Dedifferentiated amniotic fluid mesenchymal stem cell (primary cell): ENCODE results near the gene TMEM59L.
"Not testable (repeated sequence)": the region's sequence is repeated elsewhere in the genome, so short reads cannot be mapped to it uniquely, and the experiment has no call there.

Experiments
- DNase-seq: peaks from one replicate; pipeline ENCODE4 v3.0.0-alpha.2; 2016; ENCODE audit errors: extremely low spot score

TMEM59L gene

DNA sequence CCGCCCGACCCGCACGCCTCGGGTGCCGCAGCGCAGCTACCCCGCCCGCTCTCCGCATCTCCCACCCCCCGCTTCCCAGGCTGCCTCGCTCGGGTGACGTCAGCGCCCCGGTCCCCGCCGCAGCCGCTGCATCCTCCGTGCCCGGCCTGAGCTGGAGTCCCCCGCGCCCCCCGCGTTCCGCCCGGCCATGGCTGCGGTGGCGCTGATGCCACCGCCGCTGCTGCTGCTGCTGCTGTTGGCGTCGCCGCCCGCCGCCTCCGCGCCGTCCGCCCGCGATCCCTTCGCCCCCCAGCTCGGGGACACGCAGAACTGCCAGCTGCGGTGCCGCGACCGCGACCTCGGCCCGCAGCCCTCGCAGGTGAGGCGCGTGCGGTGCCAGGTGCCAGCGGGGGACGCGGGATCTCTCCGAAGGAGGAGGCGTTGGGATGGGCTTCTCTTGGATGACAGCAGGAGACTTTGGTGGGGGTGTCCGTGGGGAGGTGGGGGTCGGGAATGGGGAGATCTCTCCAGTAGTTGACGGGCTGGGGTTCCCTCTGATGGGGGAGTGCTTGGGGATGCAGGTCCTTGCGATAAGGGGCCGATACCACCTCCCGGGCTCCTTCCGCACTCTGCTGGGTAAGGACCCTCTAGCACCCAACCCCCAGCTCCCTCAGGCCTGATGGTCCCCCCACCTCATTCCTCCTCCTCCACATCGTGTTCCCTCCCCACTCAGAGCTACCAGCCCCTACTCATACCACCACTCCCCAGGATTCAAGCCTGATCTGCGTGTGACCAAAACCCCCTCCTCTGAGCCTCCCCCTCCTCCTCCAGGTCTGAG is at the start of gene TMEM59L:
Gene TMEM59L (plus strand): TSS at position 99 of the 817 bp plus-strand sequence. CDS start 89 bp downstream, at position 188.
- DNase-seq, result no peak

DNA sequence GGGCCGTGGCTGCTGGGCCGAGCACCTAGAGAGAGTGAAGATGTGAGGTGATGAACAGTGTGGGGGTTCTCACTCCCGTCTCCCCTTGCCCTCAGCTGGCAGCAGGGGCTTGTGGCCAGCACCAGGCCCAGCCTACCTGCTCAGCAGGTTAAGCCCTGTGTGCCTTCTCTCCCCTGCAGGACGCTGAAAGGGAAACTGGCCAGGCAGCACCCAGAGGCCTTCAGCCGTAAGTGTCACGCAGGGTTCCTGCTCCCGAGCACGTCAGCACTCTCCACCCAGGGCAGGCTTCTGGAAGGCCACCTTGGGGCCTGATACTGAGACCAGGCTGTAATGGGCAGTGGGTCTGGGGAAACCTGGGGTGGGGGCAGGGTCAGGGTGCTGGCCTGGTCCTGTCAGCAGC is 45.7 kb upstream of the TMEM59L start:
- DNase-seq, result no peak

DNA sequence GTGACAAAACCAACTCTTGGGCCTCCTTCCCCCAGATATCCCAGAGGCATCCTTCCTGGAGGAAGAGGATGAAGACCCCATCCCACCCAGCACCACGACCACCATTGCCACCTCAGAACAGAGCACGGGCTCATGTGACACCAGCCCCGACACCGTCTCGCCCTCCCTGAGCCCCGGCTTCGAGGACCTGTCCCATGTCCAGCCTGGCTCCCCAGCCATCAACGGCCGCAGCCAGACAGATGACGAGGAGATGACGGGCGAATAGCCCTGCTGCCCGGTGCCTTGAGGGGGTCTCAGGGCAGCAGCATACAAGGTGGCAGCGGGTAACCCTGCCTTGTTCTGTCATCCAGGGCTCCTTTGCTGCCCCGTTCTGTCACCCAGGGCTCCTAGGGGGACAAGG is 44.3 kb upstream of the TMEM59L start:
- DNase-seq, result no peak

DNA sequence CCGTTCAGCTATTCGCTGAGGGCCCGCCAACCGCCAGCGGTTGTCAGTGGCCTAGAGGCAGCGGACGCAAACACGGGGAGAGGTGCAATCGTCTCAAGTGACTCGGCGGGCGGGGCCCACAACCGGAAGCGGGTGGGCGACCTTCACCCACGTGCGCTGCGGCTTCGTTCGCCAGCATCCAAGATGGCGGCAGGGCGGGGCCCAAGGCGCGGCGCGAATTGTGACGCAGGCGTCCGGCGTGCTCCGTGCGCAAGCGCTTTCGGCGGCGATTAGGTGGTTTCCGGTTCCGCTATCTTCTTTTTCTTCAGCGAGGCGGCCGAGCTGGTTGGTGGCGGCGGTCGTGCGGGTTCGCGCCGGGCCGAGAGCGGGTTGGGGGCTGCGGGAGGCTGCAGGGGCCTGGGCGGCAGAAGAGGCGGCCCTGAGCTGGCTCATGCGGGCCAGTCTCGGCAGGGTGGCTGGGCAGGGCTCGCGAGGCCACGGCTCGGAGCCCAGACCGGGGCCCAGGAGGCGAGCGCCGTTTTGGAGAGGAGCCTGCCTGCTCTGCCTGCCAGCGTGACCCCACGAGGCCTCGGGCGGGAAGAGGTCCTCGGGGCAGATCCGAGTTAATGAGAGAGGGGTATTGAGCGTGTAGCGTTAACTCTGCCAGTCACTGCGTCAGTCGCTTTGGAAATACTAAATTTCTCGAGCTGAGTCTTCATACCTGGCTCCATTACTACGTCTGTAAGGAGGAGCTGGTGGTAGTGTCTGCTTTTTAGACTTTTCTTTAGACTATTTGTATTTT is 40.9 kb upstream of the TMEM59L start, which contains the start of gene UBA52:
Gene UBA52 (plus strand): TSS at position 294 of the 781 bp plus-strand sequence. CDS start 1,444 bp downstream, outside the sequence.
- DNase-seq, result peak; percentile 97

DNA sequence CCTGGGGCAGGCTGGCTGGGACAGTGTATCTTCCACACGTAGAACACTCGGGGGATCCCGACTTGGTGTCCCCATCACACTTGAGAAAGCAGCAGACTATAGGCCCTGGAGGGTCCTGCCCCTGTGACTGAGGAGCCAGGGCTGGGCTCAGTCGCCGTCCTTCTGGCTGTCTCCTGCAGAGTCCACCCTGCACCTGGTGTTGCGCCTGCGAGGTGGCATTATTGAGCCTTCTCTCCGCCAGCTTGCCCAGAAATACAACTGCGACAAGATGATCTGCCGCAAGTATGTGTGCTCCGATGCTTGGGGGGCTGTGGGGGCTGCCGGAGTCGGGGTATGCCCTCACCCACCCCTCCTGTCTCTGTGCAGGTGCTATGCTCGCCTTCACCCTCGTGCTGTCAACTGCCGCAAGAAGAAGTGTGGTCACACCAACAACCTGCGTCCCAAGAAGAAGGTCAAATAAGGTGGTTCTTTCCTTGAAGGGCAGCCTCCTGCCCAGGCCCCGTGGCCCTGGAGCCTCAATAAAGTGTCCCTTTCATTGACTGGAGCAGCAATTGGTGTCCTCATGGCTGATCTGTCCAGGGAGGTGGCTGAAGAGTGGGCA is 37.9 kb upstream of the TMEM59L start:
- DNase-seq, result no peak

DNA sequence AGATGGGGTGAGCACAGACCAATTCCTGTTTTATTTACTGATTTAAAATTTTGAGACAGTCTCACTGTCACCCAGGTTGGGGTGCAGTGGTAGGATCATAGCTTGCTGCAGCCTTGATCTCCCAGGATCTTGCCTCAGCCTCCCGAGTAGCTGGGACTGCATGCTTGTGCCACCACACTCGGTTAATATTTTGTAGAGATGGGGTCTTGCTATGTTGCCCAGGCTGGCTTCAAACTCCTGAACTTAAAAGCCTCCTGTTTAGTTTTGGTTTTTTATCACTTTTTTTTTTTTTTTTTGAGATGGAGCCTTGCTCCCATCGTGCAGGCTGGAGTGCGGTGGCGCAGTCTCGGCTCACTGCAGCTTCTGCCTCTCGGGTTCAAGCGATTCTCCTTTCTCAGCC is 36.3 kb upstream of the TMEM59L start:
- DNase-seq, result no peak

DNA sequence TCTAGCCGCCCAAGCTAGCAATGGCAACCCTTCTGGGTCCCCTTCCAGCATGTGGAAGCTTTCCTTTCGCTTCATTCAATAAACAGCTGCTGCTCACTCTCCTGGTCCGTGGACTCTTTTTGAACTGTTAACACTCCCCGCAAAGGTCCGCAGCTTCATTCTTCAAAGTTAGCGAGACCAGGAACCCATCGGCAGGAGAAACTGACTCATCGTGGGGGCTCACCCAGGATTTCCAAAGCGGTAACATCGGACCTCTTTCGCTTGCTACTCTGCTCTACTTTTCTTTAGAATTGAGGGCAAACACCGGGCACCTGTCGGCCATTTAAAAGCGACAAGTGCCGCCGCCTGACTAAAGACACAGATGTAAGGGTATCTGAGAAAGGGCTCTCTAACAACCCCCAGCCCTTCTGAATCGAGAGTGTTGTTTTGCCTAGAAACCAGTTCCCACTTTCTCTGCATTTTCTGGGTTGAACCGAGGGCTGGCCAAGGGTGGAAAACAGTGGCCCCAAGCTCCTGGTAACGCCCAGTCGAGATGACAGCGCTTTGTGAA is 35.2 kb upstream of the TMEM59L start:
- no peak for DNase-seq

DNA sequence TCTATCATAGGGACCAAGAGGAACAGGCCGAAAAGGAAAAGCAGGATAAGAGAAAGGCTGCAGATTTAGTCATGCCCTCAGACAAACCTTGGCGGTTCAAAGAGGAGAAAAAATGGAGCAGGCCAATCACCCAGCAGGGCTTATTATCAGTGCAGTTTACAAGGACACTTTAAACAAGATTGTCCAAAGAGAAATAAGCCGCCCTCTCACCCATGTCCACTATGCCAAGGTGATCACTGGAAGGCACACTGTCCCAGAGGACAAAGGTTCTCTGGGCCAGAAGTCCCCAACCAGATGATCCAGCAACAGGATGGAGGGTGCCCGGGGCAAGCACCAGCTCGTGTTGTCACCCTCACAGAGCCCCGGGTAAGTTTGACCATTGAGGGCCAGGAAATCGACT is 32.4 kb upstream of the TMEM59L start:
- DNase-seq, result no peak

DNA sequence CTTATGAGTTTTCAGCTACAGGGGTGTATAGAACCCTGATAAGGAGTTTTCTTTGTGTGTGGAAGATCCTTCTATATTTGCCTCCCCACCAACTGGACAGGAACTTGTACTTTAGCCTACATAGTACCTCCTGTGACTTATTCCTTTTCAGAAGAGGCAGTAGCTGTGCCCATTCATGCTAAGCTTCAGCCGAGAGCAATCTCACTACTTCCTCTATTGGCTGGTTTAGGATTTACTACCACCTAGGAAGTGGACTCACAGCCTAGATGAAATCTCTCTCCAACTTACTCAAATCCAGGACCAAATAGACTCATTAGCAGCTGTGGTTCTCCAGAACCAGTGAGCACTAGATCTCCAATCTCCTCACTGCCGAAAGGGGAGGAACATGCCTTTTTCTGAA is 26.4 kb upstream of the TMEM59L start:
- no peak for DNase-seq

DNA sequence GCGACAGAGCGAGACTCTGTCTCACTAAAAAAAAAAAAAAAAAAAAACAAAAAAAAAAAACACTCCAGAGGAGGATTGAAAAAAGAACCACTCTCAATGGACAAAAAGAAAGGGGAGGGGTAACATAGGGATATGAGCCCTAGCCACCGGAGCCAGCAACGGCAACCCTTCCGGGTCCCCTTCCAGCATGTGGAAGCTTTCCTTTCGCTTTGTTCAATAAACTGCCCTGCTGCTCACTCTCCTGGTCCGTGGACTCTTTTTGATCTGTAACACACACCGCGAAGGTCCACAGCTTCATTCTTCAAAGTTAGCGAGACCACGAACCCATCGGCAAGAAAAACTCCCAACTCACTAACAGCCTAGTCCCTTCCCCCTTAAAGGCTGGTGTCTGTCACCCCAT is 25.1 kb upstream of the TMEM59L start:
- no peak for DNase-seq

DNA sequence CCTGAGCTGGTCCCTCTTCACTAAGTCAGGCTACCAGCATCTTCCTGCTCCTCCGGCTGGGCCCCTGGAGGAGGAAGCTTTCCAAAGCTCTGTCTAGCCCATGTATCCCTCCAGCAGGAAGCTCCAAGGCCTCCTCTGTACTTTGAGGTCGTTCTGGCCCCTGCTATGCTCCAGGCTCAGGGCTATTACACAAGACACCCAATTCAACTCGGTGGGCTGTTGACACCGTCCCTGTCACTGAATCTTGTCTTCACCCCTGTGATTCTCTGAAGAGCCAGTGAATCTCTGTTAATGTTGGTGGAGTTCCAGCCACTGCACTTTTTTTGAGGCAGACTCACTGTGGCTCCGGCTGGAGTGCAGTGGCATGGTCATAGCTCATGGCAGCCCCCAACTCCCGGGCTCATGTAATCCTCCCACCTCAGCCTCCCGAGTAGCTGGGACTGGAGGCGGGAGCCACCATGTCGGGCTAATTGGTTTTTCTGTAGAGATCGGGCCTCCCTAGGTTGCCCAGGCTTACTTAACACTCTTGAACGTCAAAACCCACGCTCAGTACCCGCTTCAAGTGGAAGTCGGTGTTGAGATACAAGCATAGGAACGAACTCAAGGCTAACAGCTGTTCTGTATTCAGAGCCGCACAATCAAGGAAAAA is 24.6 kb upstream of the TMEM59L start:
- no peak for DNase-seq

DNA sequence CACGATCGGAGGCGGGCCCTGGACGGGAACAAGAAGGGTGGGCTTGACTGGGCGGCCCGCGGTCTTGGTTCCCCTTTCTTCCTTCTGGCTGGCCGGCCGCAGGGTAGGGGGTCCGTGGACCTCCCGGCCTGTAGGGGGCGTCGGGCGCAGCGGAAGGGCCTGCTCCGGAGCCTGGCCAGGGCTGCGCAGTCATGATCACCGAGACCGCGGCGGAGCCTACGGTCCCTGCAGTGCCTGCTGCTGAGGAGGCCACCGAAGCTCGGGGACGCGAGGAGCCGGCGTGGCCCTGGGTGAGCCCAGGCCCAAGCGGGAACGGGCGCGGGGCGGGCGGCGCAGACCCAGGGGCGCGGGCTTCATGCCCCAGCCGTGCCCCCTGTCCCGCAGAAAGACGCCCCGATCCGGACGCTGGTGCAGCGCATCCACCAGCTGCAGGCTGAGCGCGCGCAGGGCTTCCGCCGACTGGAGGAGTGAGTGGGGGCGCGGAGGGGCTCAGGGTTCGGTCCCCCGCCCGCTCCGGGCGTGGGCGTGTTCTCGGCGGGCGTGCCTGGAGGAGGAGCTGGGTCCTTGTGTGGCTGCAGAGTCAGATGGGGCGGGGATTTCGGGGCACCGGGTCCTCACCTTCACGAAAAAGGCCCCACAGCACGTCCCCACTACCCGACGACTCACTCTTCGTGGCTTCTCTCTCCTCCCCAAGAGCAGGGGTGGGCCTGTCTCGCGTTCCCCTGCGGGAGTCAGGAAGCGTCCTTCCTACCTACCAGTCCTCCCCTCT is 23.9 kb upstream of the TMEM59L start, which contains the start of gene REX1BD:
Gene REX1BD (plus strand): TSS at position 188 of the 769 bp plus-strand sequence. CDS start 4 bp downstream, at position 192.
- peak; percentile 49 for DNase-seq

DNA sequence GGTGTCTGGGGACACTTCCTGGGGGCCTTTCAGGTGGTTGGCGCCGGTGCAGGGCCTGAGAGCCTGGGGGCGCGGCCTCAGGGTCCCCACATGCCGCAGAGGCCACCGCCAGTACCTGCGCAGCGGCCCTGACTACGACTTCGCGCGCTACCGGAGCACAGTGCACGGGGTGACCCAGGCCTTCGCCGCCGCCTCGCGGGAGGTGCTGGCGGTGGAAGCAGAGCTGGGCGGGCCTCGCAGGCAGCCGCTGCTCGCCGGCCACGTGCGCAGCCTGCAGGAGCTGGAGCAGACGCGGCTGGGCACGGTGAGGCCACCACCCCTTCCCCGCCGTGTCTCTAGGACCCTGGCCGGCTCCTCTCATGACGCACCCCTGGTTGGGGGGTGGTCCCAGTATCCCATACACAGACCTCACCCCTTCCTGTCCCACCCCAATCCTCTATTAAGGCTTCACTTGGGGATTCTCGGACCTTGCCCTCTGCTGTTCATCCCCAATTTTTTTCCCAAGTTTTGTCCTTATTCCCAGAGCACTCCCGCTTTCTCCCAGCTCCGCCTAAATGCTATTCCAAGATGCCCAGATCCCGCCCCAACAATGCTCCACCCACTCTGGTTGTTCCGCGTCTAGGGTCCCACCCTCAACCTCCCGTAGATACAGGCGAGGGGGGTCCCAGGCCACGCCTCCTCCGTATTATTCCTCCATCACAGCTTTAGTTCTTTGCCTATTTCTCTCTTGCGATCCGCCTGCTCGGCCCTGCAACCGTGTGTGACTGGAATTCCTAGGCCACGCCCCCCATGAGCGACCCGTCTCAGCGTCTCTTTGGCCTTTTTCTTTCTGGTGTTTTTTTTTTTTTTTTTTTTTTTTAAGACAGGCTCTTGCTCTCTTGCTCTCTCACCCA is 23.0 kb upstream of the TMEM59L start:
- DNase-seq, result no peak

DNA sequence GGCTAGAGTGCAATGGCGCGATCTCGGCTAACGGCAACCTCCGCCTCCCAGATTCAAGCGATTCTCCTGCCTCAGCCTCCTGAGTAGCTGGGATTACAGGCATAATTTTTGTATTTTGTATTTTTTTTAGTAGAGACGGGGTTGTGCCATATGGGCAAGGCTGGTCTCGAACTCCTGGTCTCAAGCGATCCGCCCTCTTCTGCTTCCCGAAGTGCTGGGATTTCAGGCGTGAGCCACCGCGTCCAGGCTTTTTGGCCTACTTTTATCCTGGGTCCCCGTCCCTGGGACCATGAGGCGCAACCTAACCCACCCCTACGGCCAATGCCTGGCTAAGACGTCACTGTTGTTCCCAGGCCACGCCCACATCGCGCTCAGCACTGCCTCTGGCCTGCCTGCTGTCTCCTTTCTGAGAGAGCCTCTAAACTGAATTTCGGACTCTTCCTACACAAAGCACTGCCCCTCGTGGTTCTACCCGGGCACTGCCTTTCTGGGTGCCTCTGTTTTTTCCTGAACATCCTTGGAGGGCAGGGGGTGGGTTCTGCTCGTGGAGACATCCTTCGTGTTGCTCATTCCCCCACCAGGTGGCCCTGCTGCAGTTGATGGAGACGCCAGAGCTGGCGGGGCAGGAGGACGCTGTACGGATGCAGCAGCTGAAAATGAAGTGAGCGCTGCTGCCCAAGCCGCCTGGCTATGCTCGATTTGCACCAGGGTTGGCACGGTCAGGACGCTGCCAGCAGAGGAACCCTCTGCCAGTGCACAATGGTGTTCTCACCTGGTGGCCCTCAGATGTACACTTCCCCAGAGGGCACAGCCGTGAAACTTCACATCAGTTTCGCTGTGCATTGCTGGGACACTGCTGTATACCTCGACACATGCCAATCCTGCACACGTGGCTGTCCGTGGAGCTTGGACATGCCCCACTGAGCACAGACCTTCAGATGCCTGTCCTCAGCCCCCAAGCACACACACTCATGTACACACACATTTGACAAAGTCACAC is 22.1 kb upstream of the TMEM59L start:
- DNase-seq, result peak; percentile 27

DNA sequence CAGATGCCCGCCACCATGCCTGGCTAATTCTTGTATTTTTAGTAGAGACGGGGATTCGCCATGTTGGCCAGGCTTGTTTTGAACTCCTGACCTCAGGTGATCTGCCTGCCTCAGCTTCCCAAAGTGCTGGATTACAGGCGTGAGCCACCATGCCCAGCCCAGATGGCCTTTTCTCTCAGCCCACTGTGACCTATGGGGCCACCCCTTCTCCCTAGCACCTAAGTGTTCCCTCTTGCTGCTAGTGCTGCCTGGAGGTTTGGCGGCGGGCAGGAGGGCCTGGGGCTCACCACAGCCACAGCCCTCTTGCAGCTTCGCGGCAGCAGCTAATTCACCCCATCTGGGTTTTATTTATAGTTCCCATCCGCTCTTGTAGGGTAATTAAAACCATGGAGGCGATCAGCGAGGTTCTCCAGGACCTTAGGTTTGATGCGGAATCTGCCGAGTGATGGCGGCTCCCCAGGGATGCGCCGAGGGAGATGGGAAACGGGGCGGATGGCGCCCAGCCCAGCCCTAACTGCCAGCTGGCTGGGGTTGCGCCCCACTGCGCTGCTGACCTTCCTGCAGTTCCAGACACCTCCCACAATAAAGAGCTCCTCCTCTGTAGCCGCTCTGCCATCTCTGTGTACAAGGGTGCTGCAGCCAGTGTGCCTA is 20.8 kb upstream of the TMEM59L start:
- no peak for DNase-seq

DNA sequence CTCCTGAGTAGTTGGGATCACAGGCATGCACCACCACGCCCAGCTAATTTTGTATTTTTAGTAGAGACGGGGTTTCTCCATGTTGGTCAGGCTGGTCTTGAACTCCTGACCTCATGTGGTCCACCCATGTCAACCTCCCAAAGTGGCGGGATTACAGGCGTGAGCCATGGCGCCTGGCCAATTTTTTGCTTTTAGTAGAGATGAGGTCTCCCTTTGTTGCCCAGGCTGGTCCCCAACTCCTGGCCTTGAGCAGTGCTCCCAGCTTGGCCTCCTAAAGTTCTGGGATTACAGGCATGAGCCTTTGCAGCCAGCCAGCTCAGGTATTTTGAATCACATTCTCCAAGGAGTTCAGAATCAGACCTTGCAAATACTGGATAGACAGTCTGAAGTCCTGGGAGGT is 19.9 kb upstream of the TMEM59L start:
- DNase-seq, result not testable (repeated sequence)

DNA sequence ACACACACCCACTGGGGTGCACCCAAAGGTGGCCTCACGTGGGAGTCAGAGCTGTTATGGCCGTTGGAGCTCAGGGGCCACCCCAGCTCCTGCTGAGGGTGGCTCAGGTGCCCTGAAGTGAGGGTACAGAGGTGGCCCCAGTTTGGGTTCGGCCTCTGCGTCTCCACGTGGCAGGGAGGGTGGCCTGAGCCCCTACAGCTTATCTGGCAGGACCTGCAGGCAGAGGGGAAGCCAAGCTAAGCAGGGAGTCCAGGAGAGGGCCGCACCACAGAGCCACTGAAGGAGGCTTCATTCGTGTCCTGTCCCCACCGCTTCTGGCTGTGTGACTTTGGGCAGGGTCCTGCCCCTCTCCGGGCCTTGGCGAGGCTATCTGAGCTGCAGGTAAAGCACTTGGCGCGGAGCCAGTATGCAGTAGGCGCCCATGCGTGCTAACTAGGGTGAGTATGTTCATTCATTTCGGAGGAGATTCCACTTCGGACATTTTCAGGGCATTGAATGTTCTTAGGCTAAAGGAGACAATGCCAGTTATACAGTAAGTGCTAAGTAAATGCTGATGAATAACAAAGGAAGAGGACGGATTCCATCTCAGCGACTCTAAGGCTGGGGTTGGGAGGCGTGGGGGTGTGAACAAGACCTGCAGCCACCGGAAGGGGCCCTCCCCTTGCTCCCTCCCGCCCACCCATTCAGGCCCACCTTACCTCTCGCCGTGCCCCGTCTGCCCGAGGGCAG is 19.1 kb upstream of the TMEM59L start:
- no peak for DNase-seq
